ENCODE data around the gene ZNF521. TPM values are rescaled to one million over a fixed set of nuclear protein-coding genes. Genes with fewer than 3 reads are reported as not detected.

Gene ZNF521
- total RNA-seq, 1 donor from 2014 or later: 58.7 TPM

GRCh38 chr18:25341831-25342230 is 10.1 kb downstream of the ZNF521 start:
- H3K36me3 Mint-ChIP-seq (ENCODE audit: unreplicated experiment): no peaks in the 10 kb centered on the region

DNA sequence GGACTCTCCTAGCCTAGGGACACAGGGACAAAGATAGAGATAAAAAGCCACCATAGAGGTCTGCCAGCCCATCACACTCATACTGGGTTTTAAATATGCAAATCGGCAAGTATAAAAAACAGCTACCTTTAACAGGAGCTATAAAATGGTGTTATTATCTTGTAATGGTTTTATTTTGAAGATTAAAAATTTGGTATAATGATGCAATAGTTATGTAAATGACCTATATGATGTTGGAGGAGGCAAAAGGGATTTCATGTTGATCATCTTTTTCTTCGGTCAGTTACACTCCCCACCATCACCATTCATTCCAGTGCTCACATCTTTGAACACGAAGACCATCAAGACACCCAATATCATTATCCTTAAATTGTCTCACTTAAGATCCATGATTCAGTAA is 11.2 kb downstream of the ZNF521 start:
- Mint-ChIP-seq H3K36me3 (ENCODE audit: unreplicated experiment) (no peaks in the 10 kb centered on the region), H3K9me3 (ENCODE audit: unreplicated experiment) (no peaks in the 10 kb centered on the region), H3K4me3 (ENCODE audit: unreplicated experiment) (no peak overlapping the region), H3K27ac (ENCODE audit: unreplicated experiment) (no peak overlapping the region), H3K27me3 (ENCODE audit: unreplicated experiment) (no peaks in the 10 kb centered on the region), H3K4me1 (ENCODE audit: low read depth, unreplicated experiment) (peaks cover 6% of the 10 kb centered on the region)
- TF ChIP-seq, protein P1, sequence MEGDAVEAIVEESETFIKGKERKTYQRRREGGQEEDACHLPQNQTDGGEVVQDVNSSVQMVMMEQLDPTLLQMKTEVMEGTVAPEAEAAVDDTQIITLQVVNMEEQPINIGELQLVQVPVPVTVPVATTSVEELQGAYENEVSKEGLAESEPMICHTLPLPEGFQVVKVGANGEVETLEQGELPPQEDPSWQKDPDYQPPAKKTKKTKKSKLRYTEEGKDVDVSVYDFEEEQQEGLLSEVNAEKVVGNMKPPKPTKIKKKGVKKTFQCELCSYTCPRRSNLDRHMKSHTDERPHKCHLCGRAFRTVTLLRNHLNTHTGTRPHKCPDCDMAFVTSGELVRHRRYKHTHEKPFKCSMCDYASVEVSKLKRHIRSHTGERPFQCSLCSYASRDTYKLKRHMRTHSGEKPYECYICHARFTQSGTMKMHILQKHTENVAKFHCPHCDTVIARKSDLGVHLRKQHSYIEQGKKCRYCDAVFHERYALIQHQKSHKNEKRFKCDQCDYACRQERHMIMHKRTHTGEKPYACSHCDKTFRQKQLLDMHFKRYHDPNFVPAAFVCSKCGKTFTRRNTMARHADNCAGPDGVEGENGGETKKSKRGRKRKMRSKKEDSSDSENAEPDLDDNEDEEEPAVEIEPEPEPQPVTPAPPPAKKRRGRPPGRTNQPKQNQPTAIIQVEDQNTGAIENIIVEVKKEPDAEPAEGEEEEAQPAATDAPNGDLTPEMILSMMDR (IDR thresholded peaks at IDR 0.05; ENCODE audit: partially characterized antibody, unreplicated experiment): no peak
- no peak for DNase-seq

More at GRCh38 chr18:25341831-25342230, 10.1 kb downstream of the ZNF521 start:
- TF ChIP-seq, protein P1 (IDR thresholded peaks at IDR 0.05; ENCODE audit: partially characterized antibody, unreplicated experiment): no peak
- Mint-ChIP-seq H3K4me3 (ENCODE audit: unreplicated experiment) (no peak overlapping the region), H3K27me3 (ENCODE audit: unreplicated experiment) (no peaks in the 10 kb centered on the region), H3K4me1 (ENCODE audit: low read depth, unreplicated experiment) (peaks cover 6% of the 10 kb centered on the region), H3K27ac (ENCODE audit: unreplicated experiment) (no peak overlapping the region), H3K9me3 (ENCODE audit: unreplicated experiment) (no peaks in the 10 kb centered on the region)
- DNase-seq: no peak

DNA sequence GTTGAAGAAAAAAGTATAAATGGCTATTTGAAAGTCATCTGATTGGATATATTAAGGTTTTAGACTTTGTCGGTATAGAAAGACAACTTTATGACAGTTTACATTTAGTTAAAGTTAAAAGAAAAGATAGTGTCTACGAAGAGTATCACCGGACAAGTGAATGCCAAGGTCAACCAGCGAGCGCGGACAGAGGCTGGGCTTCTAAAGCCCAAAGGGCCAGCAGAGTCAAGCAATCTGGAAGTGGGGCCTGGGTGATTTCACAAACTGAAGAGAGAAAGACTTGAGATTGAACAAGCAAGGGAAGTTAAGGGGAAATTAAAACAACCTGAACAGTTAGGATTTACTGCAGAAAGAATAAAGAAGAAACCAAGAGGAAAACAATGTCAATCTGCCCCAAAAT is 16.3 kb downstream of the ZNF521 start:
- Mint-ChIP-seq H3K27me3 (ENCODE audit: unreplicated experiment) (no peaks in the 10 kb centered on the region), H3K36me3 (ENCODE audit: unreplicated experiment) (no peaks in the 10 kb centered on the region), H3K27ac (ENCODE audit: unreplicated experiment) (no peak overlapping the region), H3K4me1 (ENCODE audit: low read depth, unreplicated experiment) (peaks cover 6% of the 10 kb centered on the region), H3K4me3 (ENCODE audit: unreplicated experiment) (no peak overlapping the region), H3K9me3 (ENCODE audit: unreplicated experiment) (peaks cover 2% of the 10 kb centered on the region)
- TF ChIP-seq, protein P1 (IDR thresholded peaks at IDR 0.05; ENCODE audit: partially characterized antibody, unreplicated experiment): no peak
- DNase-seq: no peak

GRCh38 chr18:25335062-25335461 is 16.9 kb downstream of the ZNF521 start:
- H3K9me3 Mint-ChIP-seq (ENCODE audit: unreplicated experiment): peaks cover 2% of the 10 kb centered on the region
- no peak overlapping the region for H3K4me3 Mint-ChIP-seq (ENCODE audit: unreplicated experiment)
- no peaks in the 10 kb centered on the region for H3K36me3 Mint-ChIP-seq (ENCODE audit: unreplicated experiment)
- no peak for DNase-seq
- H3K4me1 Mint-ChIP-seq (ENCODE audit: low read depth, unreplicated experiment): peaks cover 6% of the 10 kb centered on the region
- H3K27ac Mint-ChIP-seq (ENCODE audit: unreplicated experiment): no peak overlapping the region
- no peaks in the 10 kb centered on the region for H3K27me3 Mint-ChIP-seq (ENCODE audit: unreplicated experiment)
- TF ChIP-seq, protein P1 (IDR thresholded peaks at IDR 0.05; ENCODE audit: partially characterized antibody, unreplicated experiment): no peak

- H3K36me3 Mint-ChIP-seq (ENCODE audit: unreplicated experiment): no peaks in the 10 kb centered on the region
- TF ChIP-seq, protein P1 (IDR thresholded peaks at IDR 0.05; ENCODE audit: partially characterized antibody, unreplicated experiment): peak; percentile 28
- H3K4me3 Mint-ChIP-seq (ENCODE audit: unreplicated experiment): no peak overlapping the region
- no peaks in the 10 kb centered on the region for H3K27me3 Mint-ChIP-seq (ENCODE audit: unreplicated experiment)
- peaks cover 6% of the 10 kb centered on the region for H3K4me1 Mint-ChIP-seq (ENCODE audit: low read depth, unreplicated experiment)
- no peak for DNase-seq
- H3K9me3 Mint-ChIP-seq (ENCODE audit: unreplicated experiment): peaks cover 2% of the 10 kb centered on the region
- H3K27ac Mint-ChIP-seq (ENCODE audit: unreplicated experiment): no peak overlapping the region
Observed at GRCh38 chr18:25334588-25334987, 17.4 kb downstream of the ZNF521 start.
